Measurements from ENCODE around the gene CYP2S1.
"Not testable (repeated sequence)": the region's sequence is repeated elsewhere in the genome, so short reads cannot be mapped to it uniquely, and the experiment has no call there.

Gene CYP2S1

DNA sequence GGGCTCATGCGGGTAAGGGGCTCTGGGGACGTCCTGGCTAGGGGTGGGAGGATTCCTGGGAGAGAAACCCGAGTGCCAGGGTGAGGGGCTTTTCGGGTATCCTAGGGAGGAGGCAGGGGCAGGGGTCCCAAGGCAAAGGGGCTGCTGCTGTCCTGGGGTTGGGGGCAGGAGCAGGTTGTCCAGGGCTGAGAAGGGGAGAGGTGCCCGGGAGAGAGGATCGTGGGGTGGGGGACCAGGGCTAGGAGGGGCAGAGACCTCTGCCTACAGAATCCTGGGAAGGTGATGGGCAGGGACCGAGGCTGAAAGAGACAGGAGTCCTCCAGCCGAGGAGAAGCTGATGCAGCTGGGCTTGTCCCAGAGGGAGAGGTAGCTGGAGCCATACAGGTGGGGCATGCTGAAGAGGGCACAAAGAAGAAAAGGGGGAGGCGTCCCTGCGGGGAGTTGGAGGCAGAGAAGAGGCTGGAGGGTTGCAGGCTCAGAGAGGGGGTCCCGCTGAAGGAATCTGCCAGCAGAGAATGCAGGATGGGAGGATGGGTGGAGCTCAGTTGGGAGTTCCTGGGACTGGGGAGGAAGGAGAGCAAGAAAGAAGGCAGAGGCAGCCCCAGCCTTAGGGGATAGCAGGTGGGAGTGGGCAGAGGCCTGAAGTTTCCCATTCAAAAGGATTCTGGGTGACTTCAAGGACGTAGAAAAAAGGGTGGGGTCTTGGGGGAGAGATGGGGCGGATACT lies 574 bp downstream of the CYP2S1 start:
- DNase-seq (ENCODE audit: extremely low spot score, insufficient read length, low read depth) (no peak), FAIRE-seq (no peak)

DNA sequence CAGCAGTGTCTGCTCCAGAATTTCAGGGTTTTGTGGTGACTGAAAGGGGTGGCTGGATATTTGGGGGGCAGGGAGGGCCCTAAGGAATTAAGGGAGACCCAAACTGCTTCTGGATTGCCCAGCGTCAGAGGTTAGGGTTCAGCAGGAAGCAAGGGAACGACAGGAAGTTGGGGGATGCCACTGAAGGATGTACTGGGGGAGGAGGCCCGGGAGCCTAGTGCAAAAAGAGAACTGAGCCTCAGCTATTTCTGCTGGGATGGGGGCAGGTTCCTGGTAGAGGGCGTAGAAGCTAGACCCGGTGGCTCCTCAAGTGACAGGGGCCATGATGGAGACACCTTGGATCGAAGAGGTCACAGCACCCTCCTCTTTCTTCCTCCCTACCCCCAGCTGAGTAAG lies 1.1 kb downstream of the CYP2S1 start:
- DNase-seq (ENCODE audit: extremely low spot score, insufficient read length, low read depth) (no peak), FAIRE-seq (no peak)

GRCh38 chr19:41195675-41196497 lies 2.9 kb downstream of the CYP2S1 start:
- DNase-seq (ENCODE audit: extremely low spot score, insufficient read length, low read depth) (no peak), FAIRE-seq (peak; percentile 31)

DNA sequence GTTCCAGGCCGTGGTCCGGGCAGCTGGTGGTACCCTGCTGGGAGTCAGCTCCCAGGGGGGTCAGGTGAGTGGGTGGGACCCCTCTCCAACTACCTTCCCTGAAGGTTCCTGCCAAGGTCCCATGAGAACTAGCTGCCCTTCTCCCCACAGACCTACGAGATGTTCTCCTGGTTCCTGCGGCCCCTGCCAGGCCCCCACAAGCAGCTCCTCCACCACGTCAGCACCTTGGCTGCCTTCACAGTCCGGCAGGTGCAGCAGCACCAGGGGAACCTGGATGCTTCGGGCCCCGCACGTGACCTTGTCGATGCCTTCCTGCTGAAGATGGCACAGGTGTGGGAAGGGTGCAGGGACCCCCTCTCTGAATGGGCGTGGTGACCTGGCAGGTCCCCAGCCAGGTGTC lies 5.5 kb downstream of the CYP2S1 start:
- DNase-seq (ENCODE audit: extremely low spot score, insufficient read length, low read depth) (no peak), FAIRE-seq (no peak)

- no peak for DNase-seq (ENCODE audit: extremely low spot score, insufficient read length, low read depth)
- no peak for FAIRE-seq
These were observed 10.4 kb downstream of the CYP2S1 start for GRCh38 chr19:41203371-41203770.

DNA sequence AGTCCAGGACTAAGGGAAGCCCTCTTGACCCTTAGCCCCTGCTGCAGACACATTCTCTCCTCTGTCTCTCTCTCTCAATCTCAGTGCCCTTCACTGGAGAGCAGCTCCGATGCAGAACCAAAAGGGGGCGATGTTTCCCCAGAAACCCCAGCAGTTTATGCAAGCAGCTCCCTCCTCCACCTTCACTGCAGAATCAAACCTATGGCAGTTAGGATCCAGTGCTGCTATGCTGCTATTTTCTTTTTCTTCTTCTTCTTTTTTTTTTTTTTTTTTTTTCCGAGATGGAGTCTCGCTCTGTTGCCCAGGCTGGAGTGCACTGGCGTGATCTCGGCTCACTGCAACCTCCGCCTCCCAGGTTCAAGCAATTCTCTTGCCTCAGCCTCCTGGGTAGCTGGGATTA lies 11.3 kb downstream of the CYP2S1 start:
- DNase-seq (ENCODE audit: extremely low spot score, insufficient read length, low read depth) = not testable (repeated sequence)
- peak; percentile 91 for FAIRE-seq

- DNase-seq (ENCODE audit: extremely low spot score, insufficient read length, low read depth) (no peak), FAIRE-seq (no peak)
These were observed 13.0 kb downstream of the CYP2S1 start for GRCh38 chr19:41205995-41206394.

GRCh38 chr19:41206456-41206855 lies 13.4 kb downstream of the CYP2S1 start:
- no peak for FAIRE-seq

DNA sequence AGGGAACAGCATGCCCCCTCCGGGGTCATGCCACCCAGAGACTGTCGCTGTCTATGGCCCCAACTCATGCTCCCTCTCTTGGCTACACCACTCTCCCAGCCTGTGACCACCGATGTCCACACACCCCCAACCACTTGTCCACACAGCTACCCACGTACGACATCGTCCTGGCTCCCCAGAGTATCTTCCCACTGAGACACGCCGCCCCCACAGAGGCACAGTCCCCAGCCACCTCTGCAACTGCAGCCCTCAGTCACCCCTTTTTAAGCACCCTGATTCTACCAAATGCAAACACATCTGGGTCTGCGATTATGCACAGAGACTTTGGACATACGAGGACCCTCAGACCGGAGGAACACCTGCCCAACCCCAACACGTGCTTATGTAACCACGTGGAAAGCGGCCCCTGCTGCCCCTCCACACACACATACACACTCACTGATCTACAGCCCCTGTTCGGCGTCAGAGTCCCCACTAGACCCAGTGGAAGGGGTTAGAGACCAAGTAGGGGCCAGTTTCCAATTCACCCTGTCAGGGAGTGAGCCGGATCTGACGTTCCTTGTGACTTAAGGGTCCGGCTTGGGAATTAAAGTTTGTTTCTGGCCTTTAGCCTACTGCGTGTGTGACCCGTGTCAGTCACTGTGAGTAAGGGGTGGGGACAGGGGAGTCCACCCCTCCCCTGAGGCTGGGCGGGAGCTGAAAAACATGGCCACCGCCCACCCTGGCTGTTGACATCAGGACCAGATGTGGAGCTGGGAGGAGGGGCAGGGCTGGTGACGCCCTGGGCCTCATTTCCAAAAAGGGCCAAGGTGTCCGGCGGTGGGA lies 14.1 kb downstream of the CYP2S1 start:
- DNase-seq (ENCODE audit: extremely low spot score, insufficient read length, low read depth) (no peak), FAIRE-seq (no peak)

More at GRCh38 chr19:41206456-41206855, 13.4 kb downstream of the CYP2S1 start:
- DNase-seq (ENCODE audit: extremely low spot score, insufficient read length, low read depth) = no peak

DNA sequence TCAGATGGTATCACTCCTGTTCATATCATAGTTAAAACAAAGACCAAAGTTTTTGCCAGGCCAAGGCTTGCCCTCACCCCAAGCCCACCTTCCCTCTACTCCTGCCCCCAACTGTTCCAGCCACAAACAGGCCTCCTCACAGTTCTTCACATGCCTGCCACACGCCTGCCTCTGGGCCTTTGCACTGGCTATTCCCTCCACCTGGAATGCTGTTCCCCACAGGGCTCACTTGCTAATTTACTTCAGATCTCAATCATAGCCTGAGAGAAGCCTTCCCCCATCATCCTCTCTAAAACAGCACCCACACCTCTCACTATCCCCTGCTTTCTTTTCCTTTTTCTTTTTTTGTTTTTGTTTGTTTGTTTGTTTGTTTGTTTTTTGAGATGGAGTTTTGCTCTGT lies 21.1 kb downstream of the CYP2S1 start:
- FAIRE-seq (no peak), DNase-seq (ENCODE audit: extremely low spot score, insufficient read length, low read depth) (no peak)

- FAIRE-seq = no peak
- DNase-seq (ENCODE audit: extremely low spot score, insufficient read length, low read depth) = no peak
These were observed 24.7 kb downstream of the CYP2S1 start for GRCh38 chr19:41217741-41218140.

- DNase-seq (ENCODE audit: extremely low spot score, insufficient read length, low read depth) (no peak), FAIRE-seq (no peak)
These were observed 25.2 kb downstream of the CYP2S1 start for GRCh38 chr19:41218249-41218614.

- no peak for FAIRE-seq
These were observed 25.8 kb downstream of the CYP2S1 start, which contains the start of gene AXL for GRCh38 chr19:41218615-41219507. Gene AXL, plus strand, starts transcription at chr19:41219223. Its CDS starts 170 bp downstream, at chr19:41219393.

GRCh38 chr19:41219924-41220567 lies 27.0 kb downstream of the CYP2S1 start:
- no peak for FAIRE-seq
- no peak for DNase-seq (ENCODE audit: extremely low spot score, insufficient read length, low read depth)

More at GRCh38 chr19:41218615-41219507, 25.8 kb downstream of the CYP2S1 start, which contains the start of gene AXL:
- no peak for DNase-seq (ENCODE audit: extremely low spot score, insufficient read length, low read depth)

- FAIRE-seq (no peak), DNase-seq (ENCODE audit: extremely low spot score, insufficient read length, low read depth) (no peak)
These were observed 27.8 kb downstream of the CYP2S1 start for GRCh38 chr19:41220811-41221210.

DNA sequence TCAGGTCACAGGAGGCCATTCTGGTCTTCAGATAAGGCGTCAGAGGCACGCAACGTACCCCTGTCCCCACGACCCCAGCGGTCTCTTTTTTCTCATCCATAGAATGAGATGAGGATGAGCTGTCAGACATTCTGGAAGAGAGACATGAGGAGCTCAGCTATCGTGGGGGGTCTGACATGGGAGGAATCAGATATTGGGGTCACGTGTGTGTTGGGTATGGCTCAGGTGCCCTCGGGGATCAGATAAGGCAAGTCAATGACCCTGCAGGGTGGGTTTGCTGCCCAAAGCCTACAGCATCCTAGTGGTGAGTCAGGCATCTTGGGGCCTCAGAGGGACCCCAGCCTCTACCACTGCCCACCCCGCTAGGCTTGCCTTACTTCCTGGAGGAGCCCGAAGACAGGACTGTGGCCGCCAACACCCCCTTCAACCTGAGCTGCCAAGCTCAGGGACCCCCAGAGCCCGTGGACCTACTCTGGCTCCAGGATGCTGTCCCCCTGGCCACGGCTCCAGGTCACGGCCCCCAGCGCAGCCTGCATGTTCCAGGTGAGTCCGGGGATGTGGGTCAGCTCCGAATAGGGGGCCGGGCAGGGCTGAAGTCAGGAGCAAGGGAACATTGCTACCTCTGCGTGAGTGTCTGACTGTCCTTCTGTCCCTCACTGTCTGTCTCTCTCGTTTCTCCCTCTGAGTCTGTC lies 28.6 kb downstream of the CYP2S1 start:
- FAIRE-seq = no peak
- no peak for DNase-seq (ENCODE audit: extremely low spot score, insufficient read length, low read depth)

DNA sequence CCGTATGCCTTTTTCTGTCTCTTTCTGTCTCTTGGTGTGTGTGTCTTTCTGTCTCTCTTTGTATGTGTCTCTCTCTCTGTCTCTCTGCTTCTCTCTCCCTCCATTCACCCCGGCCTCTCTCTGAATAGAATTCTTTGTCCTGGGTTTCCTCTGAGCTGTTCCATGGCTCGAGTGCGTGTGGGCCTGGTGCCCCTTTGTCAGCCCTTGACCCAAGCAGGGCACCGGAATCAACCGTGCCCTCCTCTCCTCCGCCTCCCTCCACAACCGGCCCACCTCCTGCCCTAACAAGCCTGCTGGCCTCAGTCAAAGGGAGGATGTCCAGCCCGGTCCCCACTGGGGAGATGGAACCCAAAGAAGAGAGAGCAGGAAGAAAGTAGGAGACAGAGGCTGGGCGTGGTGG lies 29.2 kb downstream of the CYP2S1 start:
- FAIRE-seq (no peak), DNase-seq (ENCODE audit: extremely low spot score, insufficient read length, low read depth) (no peak)

DNA sequence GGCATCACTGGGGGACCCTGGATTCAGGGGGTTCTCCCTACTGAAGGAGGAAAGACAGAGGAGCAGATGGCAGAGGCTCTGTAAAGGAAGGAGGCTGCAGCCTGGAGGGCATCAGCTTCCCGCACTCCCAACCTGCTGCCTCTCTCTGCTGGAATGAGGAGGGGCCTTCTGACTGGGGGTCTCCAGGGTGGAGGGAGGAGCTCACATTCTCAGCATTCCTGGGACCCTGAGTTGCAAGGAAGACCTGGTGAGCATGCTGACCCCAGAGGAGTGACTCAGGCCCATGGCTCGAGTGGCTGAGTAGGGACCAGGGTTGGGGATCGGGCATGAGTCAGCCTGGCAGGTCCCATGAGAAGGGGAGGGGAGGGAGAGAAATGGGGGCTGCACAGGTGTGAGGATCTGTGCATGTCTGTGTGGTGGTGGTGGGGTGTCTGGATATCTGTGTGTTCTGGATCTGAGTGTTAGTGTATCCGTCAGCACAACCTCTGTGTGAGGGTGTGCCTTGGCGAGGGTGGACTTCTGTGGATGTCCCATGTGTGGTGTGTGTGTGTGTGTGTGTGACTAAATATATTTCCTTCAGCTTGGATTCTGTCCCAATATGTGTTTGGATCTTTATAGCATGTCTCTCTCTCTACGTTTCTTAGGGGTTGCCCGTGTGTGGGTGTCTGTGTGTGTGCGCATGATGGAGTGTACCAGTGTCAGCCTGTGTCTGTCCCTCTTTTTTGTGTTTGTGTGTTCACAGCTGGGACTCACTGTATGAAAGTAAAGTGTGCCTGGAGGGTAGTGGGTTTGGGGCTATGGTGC lies 30.6 kb downstream of the CYP2S1 start:
- FAIRE-seq (no peak), DNase-seq (ENCODE audit: extremely low spot score, insufficient read length, low read depth) (no peak)
